HG02623 (cell line): ENCODE data around the gene RDH5.
A peak's percentile ranks its signal among the peaks of the same experiment; 100 is the strongest.
"Not testable (repeated sequence)": the region's sequence is repeated elsewhere in the genome, so short reads cannot be mapped to it uniquely, and the experiment has no call there.

ENCODE experiments used
- ATAC-seq: cut with Tn5 transposase; IDR thresholded peaks from one replicate; pipeline ENCODE4 v1.9.1; 2021; ENCODE audit warnings: moderate library complexity; ENCODE audit not compliant: unreplicated experiment

The RDH5 gene

DNA sequence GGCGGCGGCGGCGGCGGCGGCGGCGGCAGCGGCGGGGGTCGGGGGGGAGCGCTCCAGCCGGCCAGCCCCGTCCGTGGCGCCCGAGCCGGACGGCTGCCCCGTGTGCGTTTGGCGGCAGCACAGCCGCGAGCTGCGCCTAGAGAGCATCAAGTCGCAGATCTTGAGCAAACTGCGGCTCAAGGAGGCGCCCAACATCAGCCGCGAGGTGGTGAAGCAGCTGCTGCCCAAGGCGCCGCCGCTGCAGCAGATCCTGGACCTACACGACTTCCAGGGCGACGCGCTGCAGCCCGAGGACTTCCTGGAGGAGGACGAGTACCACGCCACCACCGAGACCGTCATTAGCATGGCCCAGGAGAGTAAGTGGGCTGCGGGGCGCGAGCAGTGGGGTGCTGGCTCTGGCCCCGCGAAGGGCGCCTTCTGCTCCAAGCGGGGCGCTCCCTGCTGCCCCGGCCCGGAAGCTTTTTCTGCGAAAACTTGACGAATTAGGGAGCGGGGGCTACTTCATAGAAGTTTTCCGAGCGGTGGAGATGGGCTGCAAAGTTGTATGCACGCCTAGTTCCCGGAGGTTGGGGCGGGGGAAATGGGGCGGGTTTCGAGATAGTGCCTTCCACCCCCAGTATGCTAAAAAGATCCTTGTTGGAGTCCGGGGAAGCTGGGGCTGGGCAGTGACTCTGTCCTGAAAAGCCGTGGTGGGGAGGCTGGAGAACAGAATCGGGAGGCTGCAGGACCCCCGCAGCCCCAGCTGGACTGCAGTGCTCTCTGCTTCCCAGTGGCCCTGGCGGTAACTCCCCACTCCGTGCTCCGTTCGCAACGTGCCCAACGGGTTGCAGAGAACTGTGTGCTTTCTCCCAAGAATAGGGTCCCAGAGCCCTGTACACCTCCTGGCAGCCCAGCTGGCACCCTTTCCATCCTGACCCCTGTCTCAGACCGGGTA is 23.5 kb downstream of the RDH5 start:
- peak; percentile 28 for ATAC-seq

DNA sequence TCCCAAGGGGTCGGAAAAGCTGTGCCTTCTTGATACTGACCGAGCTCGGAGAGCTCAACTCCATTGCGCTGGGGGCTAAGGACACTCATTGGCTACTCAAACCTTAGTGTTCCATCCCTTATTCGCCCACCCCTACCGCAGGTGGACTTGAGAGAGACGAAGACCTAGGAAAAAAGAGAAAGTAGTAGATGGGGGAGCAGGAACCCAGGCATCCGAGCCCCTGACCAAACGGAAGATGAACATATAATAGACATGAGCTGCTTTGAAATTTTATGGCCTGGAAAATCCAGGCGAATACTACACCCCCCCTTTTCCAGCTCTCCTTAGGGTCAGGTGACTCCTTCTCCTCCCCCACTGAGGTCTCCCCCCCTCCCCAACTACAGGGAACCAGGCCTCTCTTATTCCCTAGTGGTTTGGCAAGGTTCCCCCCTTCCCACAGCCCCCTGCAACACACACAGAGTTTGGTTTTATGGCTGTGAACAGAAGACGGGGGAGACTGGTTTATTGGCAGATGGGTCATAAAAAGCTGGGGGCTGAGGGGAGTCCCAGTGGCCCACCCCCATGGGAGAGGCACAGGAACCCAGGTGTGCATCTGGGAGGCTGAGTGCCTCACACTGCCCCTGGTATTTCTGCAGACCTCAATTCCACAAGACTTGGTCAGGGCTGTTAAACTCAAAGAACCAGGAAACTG is 24.3 kb downstream of the RDH5 start:
- no peak for ATAC-seq

DNA sequence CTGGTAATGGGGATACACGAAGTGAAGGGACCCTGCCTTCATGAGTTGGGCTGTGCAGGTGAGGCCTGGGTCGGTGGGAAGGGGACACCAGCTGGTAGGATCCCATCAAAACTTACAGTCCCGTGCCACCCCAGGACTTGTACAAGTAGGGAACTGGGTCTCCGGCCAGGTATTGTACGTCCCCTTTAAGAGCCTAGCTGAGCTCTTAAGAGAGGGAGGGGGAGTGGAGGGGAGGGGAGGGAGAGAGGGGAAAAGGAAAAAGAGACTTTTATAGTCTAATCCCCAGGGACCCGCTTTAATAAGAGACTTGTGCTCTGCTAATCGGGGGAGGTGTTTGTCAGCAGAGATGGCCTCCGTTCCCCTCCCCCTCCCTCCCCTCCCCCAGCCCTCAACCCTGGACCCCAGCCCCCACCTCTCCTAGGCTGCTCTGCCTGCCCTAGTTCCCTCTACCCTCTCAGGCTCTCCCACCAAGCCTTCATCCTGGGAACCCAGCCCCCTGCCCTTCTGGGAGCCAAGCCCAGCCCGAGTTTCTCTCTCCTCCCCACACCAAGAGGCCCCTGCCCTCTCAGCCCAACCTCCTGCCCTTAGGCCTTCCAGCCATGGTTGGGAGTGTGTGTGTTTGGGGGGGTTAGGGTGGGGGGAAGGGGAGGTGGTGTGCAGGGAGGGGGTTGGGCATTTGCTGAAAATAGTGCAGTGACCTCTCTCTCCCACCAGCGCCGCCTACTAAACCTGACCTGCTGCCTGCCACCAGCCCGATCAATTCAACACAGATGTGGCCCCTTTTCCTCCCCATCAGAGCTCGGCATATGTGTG is 25.4 kb downstream of the RDH5 start:
- no peak for ATAC-seq

DNA sequence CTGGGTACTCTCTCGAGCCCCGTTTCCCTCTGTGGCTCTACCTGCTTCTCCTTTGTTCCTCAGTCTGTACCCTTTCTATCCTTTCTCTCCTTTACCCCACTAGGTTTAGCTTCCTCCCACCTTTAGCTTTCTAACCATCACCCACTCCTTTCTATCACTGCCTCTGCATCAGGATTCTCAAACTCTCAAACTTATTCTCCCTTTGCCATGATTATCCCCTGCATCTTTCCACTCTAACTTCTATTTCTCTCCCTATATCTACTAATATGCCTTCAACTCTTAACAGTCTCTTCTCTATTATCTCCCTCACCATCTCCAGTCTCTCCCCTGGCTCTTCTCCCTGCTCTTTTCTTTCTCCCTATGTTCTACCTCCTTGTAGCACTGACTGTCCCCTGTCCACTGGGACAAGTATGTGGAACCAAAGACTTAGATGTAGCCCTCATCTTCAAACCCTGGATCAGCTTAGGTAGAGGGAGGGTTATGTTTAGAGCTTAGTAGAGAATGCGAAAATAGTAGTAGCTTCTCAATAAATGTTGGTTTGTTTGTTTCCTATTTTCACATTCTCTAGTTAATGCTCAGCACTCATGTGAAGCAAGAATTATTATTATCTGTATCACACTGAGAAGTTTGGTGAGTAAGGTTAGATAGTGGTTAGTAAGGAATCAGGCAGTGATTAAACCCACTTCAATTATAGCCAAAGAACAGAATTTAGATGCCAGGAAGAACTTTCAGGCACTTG is 26.1 kb downstream of the RDH5 start:
- ATAC-seq: no peak

DNA sequence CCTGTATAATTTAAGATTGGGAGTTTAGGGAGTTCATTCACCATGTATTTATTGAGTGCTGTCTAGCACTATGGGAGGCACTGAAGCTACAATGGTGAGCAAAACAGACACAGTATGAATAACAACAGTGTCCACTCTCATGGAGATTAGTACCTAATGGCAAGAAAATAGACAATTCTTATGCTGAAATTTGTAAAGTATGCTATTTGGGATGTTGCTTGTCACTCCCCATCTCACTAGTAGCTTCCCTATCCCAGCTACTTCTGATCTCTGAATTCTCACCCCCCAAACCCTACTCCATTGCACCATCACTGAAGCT is 26.7 kb downstream of the RDH5 start:
- no peak for ATAC-seq

DNA sequence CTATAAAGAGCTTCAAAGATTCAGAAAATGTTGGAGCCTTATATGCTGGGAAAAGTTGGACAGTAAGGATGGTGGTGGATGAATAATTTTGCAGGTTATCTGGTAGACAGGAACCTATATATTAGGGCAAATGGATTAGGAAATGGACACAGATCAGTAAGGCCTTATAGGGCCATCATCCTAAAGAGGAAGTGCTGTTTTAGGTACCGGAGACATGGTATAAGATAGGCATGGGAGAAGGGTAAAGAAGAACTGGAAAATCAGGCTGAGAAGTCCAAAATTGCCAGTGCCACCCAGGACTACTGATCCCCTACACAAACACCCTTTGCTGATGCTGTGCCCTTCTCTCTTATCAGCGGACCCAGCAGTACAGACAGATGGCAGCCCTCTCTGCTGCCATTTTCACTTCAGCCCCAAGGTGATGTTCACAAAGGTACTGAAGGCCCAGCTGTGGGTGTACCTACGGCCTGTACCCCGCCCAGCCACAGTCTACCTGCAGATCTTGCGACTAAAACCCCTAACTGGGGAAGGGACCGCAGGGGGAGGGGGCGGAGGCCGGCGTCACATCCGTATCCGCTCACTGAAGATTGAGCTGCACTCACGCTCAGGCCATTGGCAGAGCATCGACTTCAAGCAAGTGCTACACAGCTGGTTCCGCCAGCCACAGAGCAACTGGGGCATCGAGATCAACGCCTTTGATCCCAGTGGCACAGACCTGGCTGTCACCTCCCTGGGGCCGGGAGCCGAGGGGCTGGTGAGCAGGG is 28.2 kb downstream of the RDH5 start:
- no peak for ATAC-seq

DNA sequence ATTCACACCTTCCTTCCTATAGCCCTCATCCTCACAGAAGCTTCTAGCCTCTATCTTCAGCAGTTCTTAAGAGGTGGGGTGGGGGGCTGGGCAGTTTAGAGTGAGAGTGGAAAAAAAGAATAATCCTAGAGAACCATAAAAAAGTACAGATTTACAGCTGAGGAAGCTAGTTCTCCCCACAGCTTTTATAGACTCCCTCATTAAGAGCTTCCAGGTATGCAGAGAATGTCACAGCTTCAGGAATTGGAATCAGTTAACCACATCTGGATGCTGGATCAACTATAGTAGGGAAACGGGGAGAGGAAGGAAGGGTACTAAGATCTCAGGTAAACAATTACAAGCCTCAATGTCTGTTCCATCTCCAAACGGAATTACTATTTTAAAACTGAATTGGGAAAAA is 35.1 kb downstream of the RDH5 start:
- ATAC-seq: no peak

DNA sequence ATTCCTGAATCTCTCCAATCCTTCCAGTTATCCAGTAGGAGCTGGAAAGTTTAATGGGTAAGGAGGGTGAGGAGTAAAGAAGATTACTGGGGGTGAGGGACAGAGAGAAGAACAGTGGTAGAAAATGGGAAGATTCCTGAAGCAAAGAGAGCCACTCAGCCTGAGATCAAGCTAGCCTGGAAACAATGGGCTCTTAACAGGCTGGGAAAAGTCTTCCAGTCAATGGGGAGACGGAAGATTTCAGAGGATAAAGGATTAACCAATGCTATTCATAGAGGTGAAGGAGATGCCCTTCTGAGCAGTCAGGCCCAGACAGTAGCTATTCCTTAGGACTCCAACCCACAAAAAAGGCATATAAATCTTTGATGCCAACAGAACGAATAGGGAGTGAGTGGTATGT is 37.5 kb downstream of the RDH5 start:
- no peak for ATAC-seq

DNA sequence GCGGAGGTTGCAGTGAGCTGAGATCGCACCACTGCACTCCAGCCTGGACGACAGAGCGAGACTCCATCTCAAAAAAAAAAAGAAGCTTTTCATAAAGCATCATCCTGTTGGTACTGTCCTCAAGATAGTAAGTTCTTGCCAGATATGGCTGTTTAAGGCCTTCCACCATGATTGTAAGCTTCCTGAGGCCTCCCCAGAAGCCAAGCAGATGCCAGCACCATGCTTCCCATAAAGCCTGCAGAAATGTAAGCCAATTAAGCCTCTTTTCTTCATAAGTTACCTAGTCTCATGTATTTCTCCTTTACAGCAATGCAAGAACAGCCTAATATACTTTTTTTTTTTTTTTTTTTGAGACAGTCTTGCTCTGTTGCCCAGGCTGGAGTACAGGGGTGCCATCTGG is 38.4 kb downstream of the RDH5 start:
- ATAC-seq: not testable (repeated sequence)

DNA sequence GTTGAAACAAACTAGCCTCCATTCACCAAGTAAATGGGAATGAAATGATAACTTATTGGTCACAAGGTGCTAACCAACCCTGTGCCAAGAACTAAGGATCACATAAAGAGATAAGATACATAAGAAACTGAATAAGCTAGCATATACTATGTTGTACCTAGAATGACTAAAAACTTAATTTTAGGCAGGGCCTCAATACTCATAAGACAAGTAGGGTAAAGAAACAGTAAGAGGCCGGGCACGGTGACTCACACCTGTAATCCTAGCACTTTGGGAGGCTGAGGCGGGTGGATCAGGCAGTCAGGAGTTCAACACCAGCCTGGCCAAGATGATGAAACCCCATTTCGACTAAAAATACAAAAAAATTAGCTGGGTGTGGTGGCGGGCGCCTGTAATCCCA is 40.5 kb downstream of the RDH5 start:
- no peak for ATAC-seq

DNA sequence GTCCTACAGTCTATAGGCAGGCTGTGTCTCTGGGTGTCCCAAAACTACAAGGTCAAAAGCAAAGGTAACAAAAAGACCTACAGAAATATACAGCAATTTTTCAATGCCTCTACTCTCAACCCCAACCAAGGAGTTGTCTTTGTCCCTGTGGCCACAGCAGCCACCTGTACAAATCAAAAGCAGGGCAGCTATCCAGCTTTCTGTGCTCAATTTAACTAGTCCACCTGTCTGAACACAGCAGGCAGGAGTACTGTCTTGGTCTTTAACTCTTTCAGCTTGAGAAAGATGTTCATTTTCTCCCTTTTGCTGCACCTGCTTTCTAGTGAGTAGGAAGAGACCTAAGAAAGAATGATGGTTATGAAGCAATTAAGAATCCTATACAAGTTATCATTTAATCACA is 42.5 kb downstream of the RDH5 start:
- ATAC-seq: no peak

DNA sequence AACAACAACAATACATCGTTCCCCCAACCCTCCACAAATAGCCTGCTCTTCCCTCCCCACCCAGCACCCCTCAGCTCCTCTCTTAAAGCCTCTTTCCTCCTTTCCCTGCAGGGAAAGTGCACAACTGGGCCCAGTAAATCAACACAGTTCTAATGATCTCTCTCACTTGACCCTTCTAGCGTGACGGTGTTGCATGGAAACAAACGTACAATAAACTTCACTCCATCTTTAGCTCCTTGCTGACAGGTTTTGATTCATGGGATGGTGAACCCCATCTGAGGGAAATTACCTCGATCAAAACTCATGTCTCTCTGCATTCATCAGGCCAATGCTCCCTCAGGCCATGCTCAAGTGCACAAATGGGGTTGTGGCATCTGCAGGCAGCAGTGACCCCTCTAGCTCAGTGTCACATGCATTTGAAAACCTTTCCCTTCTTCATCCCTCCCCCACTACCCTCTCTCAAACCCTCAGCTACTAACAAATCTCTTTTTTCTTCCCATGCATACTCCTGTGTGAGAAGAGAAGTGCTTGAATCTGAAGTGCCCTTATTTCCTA is 45.6 kb downstream of the RDH5 start:
- no peak for ATAC-seq

DNA sequence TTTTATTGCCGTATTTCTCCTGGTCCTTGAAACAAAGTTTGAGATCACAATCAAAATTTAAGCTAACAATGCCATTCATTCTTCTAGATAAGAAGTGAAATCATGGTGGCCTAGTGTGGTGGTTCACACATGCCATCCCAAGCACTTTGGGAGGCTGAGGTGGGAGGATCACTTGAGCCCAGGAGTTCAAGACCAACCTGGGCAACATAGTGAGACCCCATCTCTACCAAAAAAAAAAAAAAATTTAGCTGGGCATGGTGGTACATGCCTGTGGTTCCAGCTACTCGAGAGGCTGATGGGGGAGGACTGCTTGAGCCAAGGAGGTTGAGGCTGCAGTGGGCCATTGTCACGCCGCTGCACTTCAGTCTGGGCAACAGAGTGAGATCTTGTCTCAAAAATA is 47.0 kb downstream of the RDH5 start:
- ATAC-seq: no peak

DNA sequence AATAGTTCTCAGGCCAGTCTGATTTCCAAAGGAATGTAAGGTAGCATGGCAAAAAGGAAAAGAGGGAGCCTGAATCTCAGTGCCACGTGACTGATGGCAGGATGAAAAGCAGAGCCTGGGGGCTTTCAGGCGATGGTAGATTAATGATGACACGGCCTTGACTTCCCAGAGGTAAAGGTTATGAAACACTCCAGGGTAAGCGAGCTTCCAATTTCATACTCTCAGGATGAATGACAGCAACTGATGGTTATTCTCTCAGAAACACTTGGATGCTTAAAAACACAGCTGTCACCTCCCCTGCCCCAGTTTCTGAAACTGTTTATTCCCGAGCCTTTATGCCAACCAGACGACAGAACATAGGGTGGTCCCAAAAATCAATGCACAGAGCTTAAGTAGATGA is 51.5 kb downstream of the RDH5 start:
- no peak for ATAC-seq
